CD14-positive monocyte (primary cell): ENCODE data around the gene MT1G. TPM values are rescaled to one million over a fixed set of nuclear protein-coding genes. Genes with fewer than 3 reads are reported as not detected.

Experiments used
- DNase-seq, 3 donors: peaks; one replicate each; pipeline ENCODE4 v3.0.0-alpha.2; 2011 to 2022
- H2AFZ ChIP-seq: 2 replicates; pipeline ENCODE4 v1.6.0; 2012; ENCODE audit warnings: mild to moderate bottlenecking, low read depth, low read length, inconsistent platforms; ENCODE audit not compliant: insufficient read depth, poor library complexity, severe bottlenecking
- H3K27ac ChIP-seq, 2 donors: 1 replicate in 1 of 2; 2 replicates in 1 of 2; pipeline ENCODE4 v1.5.1; 2012 to 2013; ENCODE audit warnings: low read length in 2 of 2, control low read depth in 1 of 2, inconsistent platforms in 1 of 2, low read depth in 1 of 2, mild to moderate bottlenecking in 1 of 2
- H3K27me3 ChIP-seq, 2 donors: one replicate each; pipeline versions ENCODE4 v1.6.0 to v1.6.1; 2011 to 2013; ENCODE audit warnings: low read length in 2 of 2; ENCODE audit not compliant: control insufficient read depth in 2 of 2, insufficient read depth in 2 of 2
- H3K36me3 ChIP-seq, 2 donors: replicated peaks in 1 of 2; 1 replicate in 1 of 2; 2 replicates in 1 of 2; pipeline versions ENCODE4 v1.5.1 to v1.6.1; 2012 to 2013; ENCODE audit warnings: low read length in 2 of 2, control low read depth in 1 of 2, inconsistent platforms in 1 of 2, mild to moderate bottlenecking in 1 of 2; ENCODE audit not compliant: insufficient read depth in 2 of 2, control insufficient read depth in 1 of 2
- H3K4me1 ChIP-seq, 2 donors: 1 replicate in 1 of 2; 2 replicates in 1 of 2; pipeline versions ENCODE4 v1.5.1 to v1.6.1; 2012 to 2013; ENCODE audit warnings: low read length in 2 of 2, control low read depth in 1 of 2, inconsistent platforms in 1 of 2, mild to moderate bottlenecking in 1 of 2, moderate library complexity in 1 of 2; ENCODE audit not compliant: insufficient read depth in 2 of 2, control insufficient read depth in 1 of 2
- H3K4me2 ChIP-seq: replicated peaks from 2 replicates; pipeline ENCODE3; 2012; ENCODE audit warnings: low read length, moderate library complexity, mild to moderate bottlenecking; ENCODE audit not compliant: poor library complexity, severe bottlenecking; ENCODE audit errors: extremely low read depth
- H3K4me3 ChIP-seq, 3 experiments: fragments of 200-600 bp in 1 of 3; sonication (generic) in 1 of 3; replicated peaks in 1 of 3; 1 replicate in 2 of 3; 2 replicates in 1 of 3; pipeline ENCODE4 v1.5.1; 2011 to 2013; ENCODE audit warnings: low read length in 3 of 3, mild to moderate bottlenecking in 3 of 3, control low read depth in 2 of 3, low read depth in 2 of 3, inconsistent platforms in 1 of 3, moderate library complexity in 1 of 3
- H3K79me2 ChIP-seq: 2 replicates; pipeline ENCODE4 v1.6.0; 2012; ENCODE audit warnings: mild to moderate bottlenecking, control low read depth, inconsistent platforms, low read length, moderate library complexity; ENCODE audit not compliant: insufficient read depth
- H3K9ac ChIP-seq: 2 replicates; pipeline ENCODE4 v1.6.0; 2017; ENCODE audit warnings: low read length, mild to moderate bottlenecking; ENCODE audit not compliant: insufficient read depth, poor library complexity, severe bottlenecking
- H3K9me3 ChIP-seq, 2 donors: replicated peaks in 1 of 2; 1 replicate in 1 of 2; 2 replicates in 1 of 2; pipeline versions ENCODE4 v1.5.1 to v1.6.1; 2012 to 2013; ENCODE audit warnings: low read length in 2 of 2, control low read depth in 1 of 2; ENCODE audit not compliant: control insufficient read depth in 1 of 2, insufficient read depth in 1 of 2
- H4K20me1 ChIP-seq: 2 replicates; pipeline ENCODE4 v1.6.0; 2012; ENCODE audit warnings: mild to moderate bottlenecking, low read length, control low read depth, moderate library complexity; ENCODE audit not compliant: insufficient read depth
- H3K27ac Mint-ChIP-seq, 7 donors: one replicate each; pipeline ENCODE4 v1.8.0; 2020; ENCODE audit warnings: mild to moderate bottlenecking in 7 of 7, mixed read lengths in 7 of 7, moderate library complexity in 6 of 7, inconsistent platforms in 2 of 7
- H3K27me3 Mint-ChIP-seq, 3 donors: one replicate each; pipeline ENCODE4 v1.8.0; 2021 to 2022; ENCODE audit warnings: low read depth in 3 of 3, mild to moderate bottlenecking in 3 of 3, mixed read lengths in 3 of 3, moderate library complexity in 3 of 3, inconsistent platforms in 1 of 3
- H3K36me3 Mint-ChIP-seq, 2 donors: one replicate each; pipeline ENCODE4 v1.8.0; 2020; ENCODE audit warnings: mixed read lengths in 2 of 2, inconsistent platforms in 1 of 2, mild to moderate bottlenecking in 1 of 2
- H3K4me1 Mint-ChIP-seq: one replicate; pipeline ENCODE4 v1.8.0; 2020; ENCODE audit warnings: mild to moderate bottlenecking, mixed read lengths
- H3K4me3 Mint-ChIP-seq, 2 donors: one replicate each; pipeline ENCODE4 v1.8.0; 2020; ENCODE audit warnings: mild to moderate bottlenecking in 2 of 2, mixed read lengths in 2 of 2, moderate library complexity in 1 of 2
- H3K9me3 Mint-ChIP-seq, 7 donors: one replicate each; pipeline ENCODE4 v1.8.0; 2020 to 2022; ENCODE audit warnings: mixed read lengths in 7 of 7, mild to moderate bottlenecking in 6 of 7, moderate library complexity in 6 of 7, inconsistent platforms in 2 of 7
- CTCF ChIP-seq: fragments of 200-600 bp; IDR thresholded peaks from one replicate; pipeline ENCODE4 v1.8.0; 2022; ENCODE audit warnings: antibody characterized with exemption, mild to moderate bottlenecking
- WGBS: methylation state at CpG from one replicate; pipeline ENCODE4 v1.1.5; 2013; ENCODE audit warnings: missing lambda C conversion rate; ENCODE audit not compliant: insufficient coverage; 5-methylcytosine and 5-hydroxymethylcytosine counted together
- intact Hi-C, 2 donors: fragments of 100-400 bp; cut with micrococcal nuclease; formaldehyde crosslinking; loops; one replicate each; pipeline versions ENCODE4 v1.15.0 to v1.15.1; 2023
- polyA plus RNA-seq, 3 donors: library from polyadenylated mRNA; depleted of rRNA in 1 of 3; unstranded in 2 of 3; stranded (reverse) in 1 of 3; fragments of 300-500 nt in 2 of 3; fragments of >200 nt in 1 of 3; fragmentation: Illumina TruSeq in 2 of 3; gene quantifications; 1 replicate in 2 of 3; 2 replicates in 1 of 3; pipeline ENCODE4 v1.2.3, GENCODE V29; 2012 to 2021

Gene MT1G
- polyA plus RNA-seq, 3 donors: 1.1 to 1.4 TPM; not detected in 1

- peaks cover 0 to 5% of the 10 kb centered on the region in 2 donors for H3K9me3 ChIP-seq
- H3K27me3 ChIP-seq: peaks cover 27 to 59% of the 10 kb centered on the region in 2 donors
- H3K4me3 ChIP-seq: no peak overlapping the region
- no peaks in the 10 kb centered on the region for H3K4me1 ChIP-seq
- no peak overlapping the region for H3K4me2 ChIP-seq
- Mint-ChIP-seq H3K9me3 (peaks cover 0 to 6% (median 0%) of the 10 kb centered on the region in 7 donors), H3K27me3 (peaks cover 50 to 71% (median 51%) of the 10 kb centered on the region in 3 donors), H3K36me3 (no peaks in the 10 kb centered on the region), H3K27ac (no peak overlapping the region), H3K4me3 (no peak overlapping the region), H3K4me1 (peaks cover 2% of the 10 kb centered on the region)
- no peak overlapping the region for H3K27ac ChIP-seq
- no peaks in the 10 kb centered on the region for H4K20me1 ChIP-seq
- no CpG with 5 or more reads among the region's 3 CpGs for WGBS
- intact Hi-C loops: no loop called here
- no peak overlapping the region for H3K9ac ChIP-seq
- TF ChIP-seq CTCF: no peak
- no peaks in the 10 kb centered on the region for H3K79me2 ChIP-seq
- no peaks in the 10 kb centered on the region for H3K36me3 ChIP-seq
- H2AFZ ChIP-seq: no peak overlapping the region
- no peak for DNase-seq
These were observed 18.0 kb downstream of the MT1G start for GRCh38 chr16:56649820-56650219.

GRCh38 chr16:56649271-56649670 is 18.6 kb downstream of the MT1G start:
- intact Hi-C loops: no loop called here
- no CpG with 5 or more reads among the region's 2 CpGs for WGBS
- H3K27me3 Mint-ChIP-seq: peaks cover 52 to 75% (median 55%) of the 10 kb centered on the region in 3 donors
- TF ChIP-seq CTCF: no peak
- H3K27ac ChIP-seq: no peak overlapping the region
- peaks cover 0 to 5% of the 10 kb centered on the region in 2 donors for H3K9me3 ChIP-seq
- no peaks in the 10 kb centered on the region for H3K4me1 ChIP-seq
- H3K4me3 Mint-ChIP-seq: no peak overlapping the region
- H2AFZ ChIP-seq: no peak overlapping the region
- H3K36me3 Mint-ChIP-seq: no peaks in the 10 kb centered on the region
- H3K4me2 ChIP-seq: no peak overlapping the region
- peaks cover 0 to 6% (median 0%) of the 10 kb centered on the region in 7 donors for H3K9me3 Mint-ChIP-seq
- no peaks in the 10 kb centered on the region for H3K79me2 ChIP-seq
- H3K4me1 Mint-ChIP-seq: peaks cover 2% of the 10 kb centered on the region
- H3K27ac Mint-ChIP-seq: peak overlapping the region in 1 of 7 donors; percentile 63
- H3K9ac ChIP-seq: no peak overlapping the region
- no peak overlapping the region for H3K4me3 ChIP-seq
- no peak for DNase-seq
- no peaks in the 10 kb centered on the region for H3K36me3 ChIP-seq
- H3K27me3 ChIP-seq: peaks cover 29 to 65% of the 10 kb centered on the region in 2 donors
- H4K20me1 ChIP-seq: no peaks in the 10 kb centered on the region
